Testis (tissue), 3 donors: ENCODE data around the gene VASH1. TPM values are rescaled to one million over a fixed set of nuclear protein-coding genes. Genes with fewer than 3 reads are reported as not detected.
A peak's percentile ranks its signal among the peaks of the same experiment; 100 is the strongest.

Source experiments
- DNase-seq: peaks from one replicate; pipeline ENCODE4 v3.0.0-alpha.2; 2019
- H3K27ac ChIP-seq, 2 donors: fragments of 200-600 bp; sonication (generic); one replicate each; pipeline ENCODE4 v1.5.1; 2019
- H3K27me3 ChIP-seq: fragments of 200-600 bp; sonication (generic); one replicate; pipeline ENCODE4 v1.5.1; 2019
- H3K36me3 ChIP-seq: fragments of 200-600 bp; sonication (generic); one replicate; pipeline ENCODE4 v1.5.1; 2017; ENCODE audit warnings: low read depth; ENCODE audit errors: missing control alignments
- H3K4me1 ChIP-seq: fragments of 200-600 bp; sonication (generic); one replicate; pipeline ENCODE4 v1.5.1; 2019
- H3K4me3 ChIP-seq, 2 donors: fragments of 200-600 bp; sonication (generic); one replicate each; pipeline ENCODE4 v1.5.1; 2017 to 2019
- H3K9me3 ChIP-seq: fragments of 200-600 bp; sonication (generic); one replicate; pipeline ENCODE4 v1.5.1; 2017
- POLR2A ChIP-seq: fragments of 450-650 bp; IDR thresholded peaks from one replicate; pipeline ENCODE4 v1.6.1; 2017; ENCODE audit warnings: antibody characterized with exemption, mild to moderate bottlenecking, moderate library complexity
- WGBS, 2 donors: methylation state at CpG; one replicate each; pipeline ENCODE4 v1.1.5; 2018; 5-methylcytosine and 5-hydroxymethylcytosine counted together
- intact Hi-C: fragments of 100-400 bp; cut with DNase I; formaldehyde crosslinking; loops from one replicate; pipeline ENCODE4 v1.15.1; 2023; ENCODE audit warnings: low total_unique reads
- polyA plus RNA-seq: library from polyadenylated mRNA; stranded (reverse); fragments of 350-450 nt; fragmentation: Illumina TruSeq; extraction: RNeasy Lipid Tissue Mini Kit (QIAGEN cat#74804); gene quantifications from one replicate; pipeline ENCODE4 v1.2.3, GENCODE V29; 2014; ENCODE audit warnings: low read depth, low replicate concordance; ENCODE audit not compliant: insufficient read depth
- total RNA-seq, 2 donors: library from RNA; depleted of rRNA; stranded (reverse); fragments of >200 nt; gene quantifications; one replicate each; pipeline ENCODE4 v1.2.3, GENCODE V29; 2016
- TF ChIP-seq, protein P1 (sequence below), 3 experiments: fragments of 450-650 bp in 2 of 3; fragments of 200-600 bp in 1 of 3; sonication (generic) in 1 of 3; IDR thresholded peaks; one replicate each; pipeline ENCODE4 v1.5.1; 2016 to 2019; ENCODE audit warnings: antibody characterized with exemption in 3 of 3, mild to moderate bottlenecking in 2 of 3, moderate library complexity in 1 of 3

Gene VASH1
- total and polyA plus RNA-seq, 3 donors from 2014 or later: 26.6 to 32.0 (median 31.7) TPM

DNA sequence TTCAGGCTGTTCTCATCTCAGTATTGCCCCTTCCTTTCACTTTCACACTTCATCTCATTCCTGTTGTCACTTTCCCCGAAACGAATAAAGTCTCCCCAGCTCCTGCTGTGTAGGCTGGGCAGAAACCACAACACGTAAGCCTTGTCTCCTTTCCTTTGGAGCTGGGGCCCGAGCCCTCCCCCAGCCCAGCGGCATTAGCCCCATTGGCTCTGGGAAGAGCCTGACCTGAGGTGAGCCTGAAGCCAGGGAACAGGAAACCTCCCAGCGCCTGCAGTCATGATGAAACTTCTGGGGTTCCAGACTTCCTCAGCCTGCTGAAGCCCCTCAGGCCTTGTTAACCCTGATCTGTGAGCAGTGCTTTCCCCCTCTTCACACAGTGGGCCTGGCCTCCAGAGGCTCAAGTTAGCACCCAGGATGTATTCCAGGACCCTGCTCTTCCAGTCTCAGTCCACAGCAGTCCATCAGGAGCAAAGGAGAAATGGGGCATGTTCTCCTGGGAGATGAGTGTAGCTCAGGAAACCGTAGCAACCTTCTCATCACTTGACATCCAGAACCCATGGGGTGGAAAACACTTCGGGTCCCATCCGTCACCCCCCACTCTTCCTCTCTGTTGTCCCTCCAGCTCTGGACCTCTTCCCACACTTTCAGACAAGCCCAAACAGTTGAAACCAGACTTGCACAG lies 21.8 kb downstream of the VASH1 start:
- Histone ChIP-seq H3K27ac (peak overlapping the region in 1 of 2 donors; percentile 19), H3K9me3 (no peaks in the 10 kb centered on the region), H3K4me3 (no peak overlapping the region), H3K36me3 (no peaks in the 10 kb centered on the region), H3K4me1 (peaks cover 19% of the 10 kb centered on the region), H3K27me3 (no peaks in the 10 kb centered on the region)
- intact Hi-C loops: loop anchor here (5.0 kb wide), 1 partner anchor 71 kb away; no protein-coding TSS in a partner anchor
- DNase-seq: no peak
- 54 to 73% methylated on average over 9 of the region's 9 CpGs for WGBS, 2 donors
- TF ChIP-seq, protein P1, sequence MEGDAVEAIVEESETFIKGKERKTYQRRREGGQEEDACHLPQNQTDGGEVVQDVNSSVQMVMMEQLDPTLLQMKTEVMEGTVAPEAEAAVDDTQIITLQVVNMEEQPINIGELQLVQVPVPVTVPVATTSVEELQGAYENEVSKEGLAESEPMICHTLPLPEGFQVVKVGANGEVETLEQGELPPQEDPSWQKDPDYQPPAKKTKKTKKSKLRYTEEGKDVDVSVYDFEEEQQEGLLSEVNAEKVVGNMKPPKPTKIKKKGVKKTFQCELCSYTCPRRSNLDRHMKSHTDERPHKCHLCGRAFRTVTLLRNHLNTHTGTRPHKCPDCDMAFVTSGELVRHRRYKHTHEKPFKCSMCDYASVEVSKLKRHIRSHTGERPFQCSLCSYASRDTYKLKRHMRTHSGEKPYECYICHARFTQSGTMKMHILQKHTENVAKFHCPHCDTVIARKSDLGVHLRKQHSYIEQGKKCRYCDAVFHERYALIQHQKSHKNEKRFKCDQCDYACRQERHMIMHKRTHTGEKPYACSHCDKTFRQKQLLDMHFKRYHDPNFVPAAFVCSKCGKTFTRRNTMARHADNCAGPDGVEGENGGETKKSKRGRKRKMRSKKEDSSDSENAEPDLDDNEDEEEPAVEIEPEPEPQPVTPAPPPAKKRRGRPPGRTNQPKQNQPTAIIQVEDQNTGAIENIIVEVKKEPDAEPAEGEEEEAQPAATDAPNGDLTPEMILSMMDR (IDR thresholded peaks at IDR 0.05): no peak
- TF ChIP-seq POLR2A: no peak

DNA sequence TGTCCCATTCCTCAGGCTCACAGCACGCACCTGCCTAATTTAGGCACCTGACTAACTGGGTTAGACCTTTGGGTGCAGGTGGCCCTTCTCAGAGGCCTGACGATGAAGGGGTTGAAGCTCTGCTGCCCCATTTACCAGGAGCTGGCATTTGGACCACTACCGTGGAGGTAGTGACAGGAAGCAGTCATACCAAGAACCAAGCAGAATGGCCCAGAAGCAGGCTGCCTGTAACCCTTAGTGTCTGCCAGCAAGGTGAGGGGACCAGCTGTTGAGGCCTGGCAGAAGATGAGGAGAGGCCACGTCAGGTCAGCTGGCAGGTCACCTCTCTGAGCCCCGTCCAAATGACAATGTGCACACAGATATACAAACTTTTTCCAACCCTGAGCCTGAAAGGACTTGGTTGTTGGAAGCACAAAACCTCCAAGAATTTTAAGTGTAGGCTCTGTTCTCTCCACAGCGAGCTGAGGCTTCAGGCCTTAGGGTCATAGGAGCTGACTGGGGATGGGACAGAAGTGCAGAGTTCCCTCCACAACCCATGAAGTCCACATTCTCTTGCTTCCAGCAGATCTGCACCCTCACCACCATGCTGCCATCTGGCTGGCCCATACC lies 23.1 kb downstream of the VASH1 start:
- 65 to 83% methylated on average over 4 to 6 of the region's 6 CpGs for WGBS, 2 donors
- Histone ChIP-seq H3K36me3 (no peaks in the 10 kb centered on the region), H3K9me3 (no peaks in the 10 kb centered on the region), H3K4me3 (no peak overlapping the region), H3K4me1 (peaks cover 19% of the 10 kb centered on the region), H3K27me3 (no peaks in the 10 kb centered on the region), H3K27ac (no peak overlapping the region)
- intact Hi-C loops: loop anchor here (5.0 kb wide), 1 partner anchor 72 kb away; no protein-coding TSS in a partner anchor
- DNase-seq: no peak
- no peak for TF ChIP-seq POLR2A
- TF ChIP-seq, protein P1 (IDR thresholded peaks at IDR 0.05): no peak

DNA sequence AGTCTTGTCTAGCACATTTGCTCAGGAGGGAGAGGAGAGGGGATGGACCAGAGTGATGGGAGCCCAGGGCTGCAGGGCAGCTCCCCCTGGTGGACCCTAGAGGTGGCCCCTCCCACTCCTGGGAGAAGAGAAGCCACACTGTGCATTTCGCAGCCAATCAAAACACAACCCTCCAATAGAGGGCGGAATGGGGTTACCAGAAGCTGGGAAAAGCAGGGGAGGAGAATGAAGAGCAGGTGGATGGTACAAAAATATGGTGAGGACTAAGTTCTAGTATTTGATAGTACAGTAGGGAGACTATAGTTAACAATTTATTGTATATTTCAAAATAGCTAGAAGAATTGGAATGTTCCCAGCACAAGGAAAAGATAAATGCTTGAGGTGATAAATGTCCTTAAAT lies 23.6 kb downstream of the VASH1 start:
- 60 to 67% methylated on average over 2 of the region's 2 CpGs for WGBS, 2 donors
- Histone ChIP-seq H3K27ac (no peak overlapping the region), H3K27me3 (no peaks in the 10 kb centered on the region), H3K36me3 (no peaks in the 10 kb centered on the region), H3K4me3 (no peak overlapping the region), H3K9me3 (no peaks in the 10 kb centered on the region), H3K4me1 (peaks cover 19% of the 10 kb centered on the region)
- intact Hi-C loops: loop anchor here (5.0 kb wide), 1 partner anchor 73 kb away; no protein-coding TSS in a partner anchor
- TF ChIP-seq, protein P1 (IDR thresholded peaks at IDR 0.05): peak; percentile 69 to 76 (median 75)
- no peak for TF ChIP-seq POLR2A
- peak; percentile 81 for DNase-seq

DNA sequence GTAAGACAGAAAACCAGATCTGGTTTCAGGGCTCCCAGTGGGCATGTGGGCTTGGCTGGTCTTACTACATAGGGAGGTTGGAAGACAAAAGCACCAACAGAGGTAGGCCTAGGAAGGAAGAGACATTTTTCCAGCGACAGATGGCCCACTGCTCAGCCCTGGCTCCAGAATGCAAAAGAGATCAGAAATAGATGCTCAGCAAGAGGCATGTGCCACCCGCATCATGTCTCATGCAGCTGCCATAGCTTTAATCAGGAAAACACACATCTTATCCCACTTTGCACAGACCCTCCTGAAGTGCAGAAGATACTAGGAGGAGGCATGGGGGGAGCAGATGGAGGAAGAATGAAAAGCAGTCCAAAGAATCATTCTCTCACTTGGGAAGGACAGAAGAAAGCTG lies 25.3 kb downstream of the VASH1 start:
- peaks cover 8% of the 10 kb centered on the region for H3K4me1 ChIP-seq
- no peaks in the 10 kb centered on the region for H3K27me3 ChIP-seq
- no peaks in the 10 kb centered on the region for H3K9me3 ChIP-seq
- DNase-seq: no peak
- WGBS, 2 donors: 90 to 94% methylated on average over 2 of the region's 2 CpGs
- intact Hi-C loops: no loop called here
- no peak overlapping the region for H3K27ac ChIP-seq
- no peak for TF ChIP-seq POLR2A
- TF ChIP-seq, protein P1 (IDR thresholded peaks at IDR 0.05): no peak
- no peaks in the 10 kb centered on the region for H3K36me3 ChIP-seq
- H3K4me3 ChIP-seq: no peak overlapping the region
